GM13977 (cell line): Measurements from ENCODE around the gene NACAD.

Source experiments
- DNase-seq: peaks from one replicate; pipeline ENCODE4 v3.0.0; 2012; ENCODE audit warnings: low spot score
- in situ Hi-C: fragments of 300-500 bp; cut with MboI; formaldehyde crosslinking; loops from one replicate; pipeline ENCODE4 v1.12.0; 2022; ENCODE audit warnings: low sequenced_read_pairs, low pct_unique_long_range_greater_than_20kb, mixed read lengths, inconsistent platforms; ENCODE audit not compliant: unreplicated experiment
- TF ChIP-seq, protein P1 (sequence below): IDR thresholded peaks from 2 replicates; pipeline ENCODE4 v1.5.1; 2012; ENCODE audit warnings: mild to moderate bottlenecking, control low read depth; ENCODE audit not compliant: insufficient read depth; ENCODE audit errors: extremely low read depth, missing control alignments

NACAD gene

DNA sequence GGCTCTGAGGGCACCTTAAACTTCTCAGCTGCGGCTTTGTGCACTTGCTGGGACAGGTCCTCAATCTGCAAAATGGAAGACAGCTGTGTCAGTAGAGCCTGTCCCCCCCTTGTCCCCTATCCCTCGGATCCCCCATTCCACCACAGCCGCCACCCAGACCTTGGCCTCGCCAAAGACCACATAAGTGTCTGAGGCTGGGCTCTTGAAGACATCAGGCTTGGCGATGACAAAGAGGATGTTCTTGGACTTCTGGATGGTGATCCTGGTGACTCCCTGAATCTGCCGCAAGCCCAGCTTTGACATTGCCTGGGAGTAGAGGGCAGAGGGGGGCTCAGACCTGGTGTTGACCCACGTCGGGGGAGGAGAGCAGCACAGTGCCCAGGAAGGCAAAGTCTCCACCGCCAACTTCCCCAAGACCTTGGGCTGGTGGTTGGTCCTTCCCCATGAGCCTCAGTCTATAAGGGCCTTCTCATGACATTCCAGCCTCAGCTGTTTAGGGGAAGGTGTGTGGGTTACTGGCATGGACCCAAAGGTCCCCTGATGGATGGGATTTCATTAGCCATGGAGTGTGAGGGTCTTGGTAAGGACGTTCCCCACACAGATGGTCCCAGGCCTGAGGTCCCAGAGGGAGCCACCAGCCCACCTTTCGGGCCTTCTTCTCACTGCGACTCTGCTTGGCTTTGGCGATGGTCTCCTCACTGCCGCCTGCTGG lies 7.7 kb downstream of the NACAD start:
- TF ChIP-seq, protein P1, sequence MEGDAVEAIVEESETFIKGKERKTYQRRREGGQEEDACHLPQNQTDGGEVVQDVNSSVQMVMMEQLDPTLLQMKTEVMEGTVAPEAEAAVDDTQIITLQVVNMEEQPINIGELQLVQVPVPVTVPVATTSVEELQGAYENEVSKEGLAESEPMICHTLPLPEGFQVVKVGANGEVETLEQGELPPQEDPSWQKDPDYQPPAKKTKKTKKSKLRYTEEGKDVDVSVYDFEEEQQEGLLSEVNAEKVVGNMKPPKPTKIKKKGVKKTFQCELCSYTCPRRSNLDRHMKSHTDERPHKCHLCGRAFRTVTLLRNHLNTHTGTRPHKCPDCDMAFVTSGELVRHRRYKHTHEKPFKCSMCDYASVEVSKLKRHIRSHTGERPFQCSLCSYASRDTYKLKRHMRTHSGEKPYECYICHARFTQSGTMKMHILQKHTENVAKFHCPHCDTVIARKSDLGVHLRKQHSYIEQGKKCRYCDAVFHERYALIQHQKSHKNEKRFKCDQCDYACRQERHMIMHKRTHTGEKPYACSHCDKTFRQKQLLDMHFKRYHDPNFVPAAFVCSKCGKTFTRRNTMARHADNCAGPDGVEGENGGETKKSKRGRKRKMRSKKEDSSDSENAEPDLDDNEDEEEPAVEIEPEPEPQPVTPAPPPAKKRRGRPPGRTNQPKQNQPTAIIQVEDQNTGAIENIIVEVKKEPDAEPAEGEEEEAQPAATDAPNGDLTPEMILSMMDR = no peak
- in situ Hi-C loops = no loop called here
- no peak for DNase-seq

DNA sequence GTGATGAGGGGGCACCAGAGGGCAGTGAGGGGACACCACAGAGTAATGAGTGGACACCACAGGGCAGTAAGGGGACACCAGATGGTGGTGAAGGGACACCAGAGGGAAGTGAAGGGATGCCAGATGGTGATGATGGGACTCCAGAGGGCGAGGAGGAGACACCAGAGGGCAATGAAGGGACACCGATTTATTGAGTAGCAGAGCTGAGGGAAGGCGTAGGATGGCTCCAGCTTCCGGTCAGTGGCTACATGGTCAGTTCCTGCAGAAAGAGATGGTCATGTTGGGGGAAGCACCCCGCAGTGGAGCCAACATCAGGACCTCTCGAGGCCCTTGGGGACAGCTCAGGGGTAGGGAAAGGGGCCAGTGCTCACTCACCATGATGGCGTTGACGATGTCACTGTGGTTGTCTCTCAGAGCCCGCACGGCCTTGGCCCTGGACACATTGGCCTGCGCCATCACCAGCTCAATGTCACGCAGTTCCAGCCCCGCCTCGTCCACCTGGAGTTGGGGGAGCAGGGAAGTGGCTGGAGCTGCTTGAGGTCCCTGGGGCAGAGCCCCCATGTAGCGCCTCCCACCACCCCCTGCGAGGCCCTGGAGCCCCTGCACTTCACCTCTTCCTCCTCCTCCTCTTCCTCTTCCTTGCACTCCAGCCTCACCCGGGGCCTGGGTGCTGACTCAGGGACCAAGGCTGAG lies 8.4 kb downstream of the NACAD start:
- DNase-seq = no peak
- in situ Hi-C loops = no loop called here
- TF ChIP-seq, protein P1 = no peak

DNA sequence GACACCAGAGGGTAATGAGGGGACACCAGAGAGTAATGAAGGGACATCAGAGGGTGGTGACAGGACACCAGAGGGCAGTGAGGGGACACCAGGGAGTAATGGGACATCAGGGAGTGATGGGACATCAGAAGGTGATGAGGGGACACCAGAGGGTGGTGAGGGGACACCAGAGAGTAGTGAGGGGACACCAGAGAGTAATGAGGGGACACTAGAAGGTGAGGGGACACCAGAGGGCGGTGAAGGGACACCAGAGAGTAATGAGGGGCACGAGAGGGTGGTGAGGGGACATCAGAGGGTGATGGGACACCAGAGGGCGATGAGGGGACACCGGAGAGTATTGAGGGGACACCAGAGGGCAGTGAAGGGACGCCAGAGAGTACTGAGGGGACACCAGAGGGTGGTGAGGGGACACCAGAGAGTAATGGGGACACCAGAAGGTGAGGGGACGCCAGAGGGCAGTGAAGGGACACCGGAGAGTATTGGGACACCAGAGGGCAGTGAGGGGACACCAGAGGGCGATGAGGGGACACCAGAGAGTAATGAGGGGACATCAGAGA lies 10.6 kb downstream of the NACAD start:
- TF ChIP-seq, protein P1 = no peak
- in situ Hi-C loops = no loop called here

DNA sequence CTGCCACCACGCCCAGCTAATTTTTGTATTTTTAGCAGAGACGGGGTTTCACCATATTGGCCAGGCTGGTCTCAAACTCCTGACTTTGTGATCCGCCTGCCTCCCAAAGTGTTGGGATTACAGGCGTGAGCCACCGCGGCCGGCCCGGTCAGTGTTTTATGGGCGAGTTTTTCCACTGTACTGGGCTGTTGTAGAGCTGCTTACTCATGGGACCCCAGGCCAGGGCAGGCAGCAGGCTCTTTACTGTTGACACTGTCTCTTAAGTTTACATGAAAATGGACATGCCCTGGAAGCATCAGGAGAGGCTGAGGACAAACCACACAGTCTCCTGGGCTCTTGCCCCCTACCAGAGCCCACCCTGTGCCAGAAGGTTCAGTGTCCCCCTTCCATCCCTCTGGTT lies 11.2 kb downstream of the NACAD start:
- in situ Hi-C loops = no loop called here
- TF ChIP-seq, protein P1 = no peak
- no peak for DNase-seq

More for the DNA sequence above, 10.6 kb downstream of the NACAD start:
- no peak for DNase-seq

DNA sequence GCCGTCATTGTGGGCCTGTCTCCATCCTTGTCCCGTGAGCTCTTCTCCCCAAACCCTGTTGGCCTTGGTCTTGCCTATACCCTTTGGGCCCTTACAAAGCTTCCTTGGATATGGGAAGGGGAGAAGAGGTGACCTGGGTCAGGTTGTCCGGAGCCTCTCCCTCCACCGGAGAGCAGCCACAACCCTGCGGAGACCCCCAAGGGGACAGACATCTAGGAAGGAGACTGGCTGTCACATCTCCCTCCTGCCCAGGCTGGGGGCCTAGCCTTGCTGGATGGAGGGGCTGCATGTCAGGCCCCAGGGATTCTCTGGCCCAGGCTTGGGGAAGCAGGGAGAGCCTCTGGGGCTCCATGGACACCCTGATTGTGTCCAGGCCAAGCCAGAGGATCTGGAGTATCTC lies 11.8 kb downstream of the NACAD start:
- no peak for DNase-seq
- in situ Hi-C loops = no loop called here
- TF ChIP-seq, protein P1 = no peak

DNA sequence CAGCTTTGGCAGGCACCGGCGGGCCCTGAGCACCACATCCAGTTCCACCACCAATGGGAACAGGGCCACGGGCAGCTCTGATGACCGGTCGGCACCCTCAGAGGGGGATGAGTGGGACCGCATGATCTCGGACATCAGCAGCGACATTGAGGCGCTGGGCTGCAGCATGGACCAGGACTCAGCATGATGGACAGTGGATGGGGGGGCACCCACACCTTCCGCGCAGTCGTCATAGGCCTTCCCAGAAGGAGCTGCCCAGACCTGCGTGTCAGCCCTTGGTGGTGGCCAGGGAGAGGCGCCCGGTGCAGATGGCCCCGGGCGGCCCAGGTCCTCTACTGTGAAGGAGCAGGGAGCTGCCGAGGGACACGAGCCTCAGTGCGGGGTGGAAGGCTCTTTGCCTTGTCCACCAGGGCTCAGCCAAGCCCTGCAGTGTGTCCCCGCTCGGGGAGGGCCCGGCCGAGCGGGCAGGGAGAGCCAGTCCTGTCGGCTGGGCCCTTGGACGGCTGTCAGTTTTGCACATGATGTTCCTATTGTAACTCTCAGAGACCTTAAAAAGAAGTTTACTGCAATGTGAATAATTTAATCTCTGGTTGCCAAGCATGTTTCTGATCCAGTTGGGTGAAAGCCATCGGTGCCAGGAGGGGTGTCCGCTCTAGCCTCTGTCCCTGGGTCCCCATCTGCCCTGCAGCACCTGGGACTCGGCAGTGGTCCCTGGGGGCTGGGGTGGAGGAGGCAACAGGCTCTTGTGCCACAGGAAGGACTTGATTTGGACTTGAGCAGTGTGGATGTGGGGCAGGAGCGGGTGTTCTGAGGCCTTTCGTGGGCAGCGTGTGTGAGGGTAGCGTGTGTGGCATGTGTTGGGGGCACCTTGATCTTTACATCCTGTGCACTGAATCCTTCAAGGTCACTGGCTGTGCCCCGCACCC lies 12.6 kb downstream of the NACAD start:
- no peak for DNase-seq
- TF ChIP-seq, protein P1 = no peak
- in situ Hi-C loops = no loop called here
